ENCODE results near the gene CLIP3. TPM values are rescaled to one million over a fixed set of nuclear protein-coding genes. Genes with fewer than 3 reads are reported as not detected.
A peak's percentile ranks its signal among the peaks of the same experiment; 100 is the strongest.

The CLIP3 gene
- total and polyA plus RNA-seq, 9 of the 15 experiments (the other 6 are each of a cell fraction or from before 2014, with no cell fraction given), result 0.01 to 0.50 (median 0.15) TPM; not detected in 1

GRCh38 chr19:36054119-36054732 lies 21.6 kb upstream of the CLIP3 start, which contains the start of gene THAP8 (continued):
- TF ChIP-seq SIRT6 (IDR thresholded peaks at IDR 0.05; ENCODE audit: low read depth, low read length) (no peak), DEAF1 (CRISPR knock-in tag; IDR thresholded peaks at IDR 0.05) (no peak), SMARCA4 (IDR thresholded peaks at IDR 0.05) (peak; percentile 47; the same call in 1 of the 2 replicates), NR3C1 (CRISPR knock-in tag; IDR thresholded peaks at IDR 0.05) (no peak), JUNB (CRISPR knock-in tag; conservative IDR thresholded peaks at IDR 0.05) (no peak), ZNF133 (CRISPR knock-in tag; IDR thresholded peaks at IDR 0.05) (no peak), ADNP (tag; IDR thresholded peaks at IDR 0.05) (no peak), ZNF282 (CRISPR knock-in tag; IDR thresholded peaks at IDR 0.05) (no peak), TAF9B (IDR thresholded peaks at IDR 0.05; ENCODE audit: partially characterized antibody) (peak; percentile 83), ILK (tag; IDR thresholded peaks at IDR 0.05; ENCODE audit: borderline replicate concordance, low read depth) (no peak), PHB (CRISPR knock-in tag; IDR thresholded peaks at IDR 0.05) (no peak), ZFP36 (IDR thresholded peaks at IDR 0.05; ENCODE audit: low read depth, low read length, partially characterized antibody) (no peak), SIN3A (IDR thresholded peaks at IDR 0.05; ENCODE audit: borderline replicate concordance in 2 of 2, control insufficient read depth in 1 of 2, low read depth in 2 of 2, low read length in 2 of 2) (peak; percentile 10 to 53; a peak in 1 of 4 replicates), ZNF512 (tag; IDR thresholded peaks at IDR 0.05) (no peak), RFX5 (IDR thresholded peaks at IDR 0.05; ENCODE audit: low read depth, low read length) (no peak), ZNF583 (CRISPR knock-in tag; IDR thresholded peaks at IDR 0.05) (no peak), NR4A1 (CRISPR knock-in tag; IDR thresholded peaks at IDR 0.05) (no peak), NR4A1 (tag; IDR thresholded peaks at IDR 0.05) (peak; percentile 68; the same call in 1 of the 2 replicates), THAP7 (CRISPR knock-in tag; IDR thresholded peaks at IDR 0.05) (no peak), ARID4B (CRISPR knock-in tag; IDR thresholded peaks at IDR 0.05) (peak; percentile 73)

Measured in K562 (cell line).